HTERT RPE-1 (cell line): Measurements from ENCODE around the gene MARK3.

ENCODE experiments used
- in situ Hi-C: fragments of 300-500 bp; cut with MboI; formaldehyde crosslinking; loops from 4 replicates; pipeline ENCODE4 v1.14.3; 2020; ENCODE audit warnings: low sequenced_read_pairs

Gene MARK3

DNA sequence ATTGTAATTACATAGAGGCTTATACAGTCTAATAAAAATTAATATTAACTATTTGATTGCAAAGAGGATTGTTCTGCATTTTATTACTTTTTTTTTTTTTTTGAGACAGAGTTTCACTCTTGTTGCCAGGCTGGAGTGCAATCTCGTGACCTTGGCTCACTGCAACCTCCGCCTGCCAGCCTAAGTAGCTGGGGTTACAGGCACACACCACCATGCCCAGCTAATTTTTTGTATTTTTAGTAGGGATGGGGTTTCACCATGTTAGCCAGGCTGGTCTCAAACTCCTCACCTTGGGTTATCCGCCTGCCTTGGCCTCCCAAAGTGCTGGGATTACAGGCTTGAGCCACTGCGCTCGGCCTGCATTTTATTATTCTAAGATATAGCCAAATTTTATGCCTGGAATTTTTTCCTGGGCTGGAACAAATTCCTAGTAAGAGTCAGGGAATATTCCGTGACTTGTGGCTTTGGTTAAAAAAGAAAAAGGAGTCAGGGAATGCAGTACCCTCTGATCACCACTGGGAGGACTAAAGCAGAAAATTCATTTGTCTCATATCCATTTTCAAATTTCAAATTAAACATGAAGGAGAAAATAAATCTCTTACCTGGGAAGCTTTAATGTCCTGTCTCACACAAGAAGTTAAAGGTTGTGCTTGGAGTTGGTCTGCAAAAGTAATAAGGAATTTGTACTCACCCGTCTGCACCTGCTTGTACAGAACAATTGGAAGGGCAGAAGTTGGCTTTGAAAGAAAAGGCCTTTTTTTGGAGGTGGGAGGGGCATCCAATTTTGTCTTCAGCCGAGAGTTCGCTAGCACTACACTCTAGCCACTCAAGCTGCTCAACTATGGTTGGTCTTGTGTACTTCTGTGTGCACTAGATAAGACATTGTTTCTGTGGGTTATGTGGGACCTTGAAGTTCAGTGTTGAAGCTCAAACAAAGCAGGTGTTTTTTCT, 8.7 kb downstream of the MARK3 start:
- in situ Hi-C loops = no loop called here

DNA sequence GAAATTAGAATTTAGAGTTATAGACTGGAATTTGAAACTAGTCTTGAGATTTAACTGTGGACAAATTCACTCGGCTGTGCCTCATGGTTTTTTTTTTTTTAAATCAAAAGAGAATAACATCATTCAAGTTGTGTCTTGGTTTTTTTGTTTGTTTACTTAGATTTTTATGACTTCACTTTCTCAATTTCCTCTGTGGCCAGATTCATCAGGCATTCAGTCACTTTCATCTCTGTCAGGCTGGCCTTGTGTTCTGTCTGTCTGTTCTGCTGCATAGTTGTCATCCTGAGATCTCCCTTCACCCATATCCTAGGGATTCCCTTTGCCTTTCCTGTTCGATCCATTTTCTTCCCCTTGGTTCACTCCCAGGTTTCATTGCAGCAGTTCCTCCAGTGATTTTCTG, 10.0 kb downstream of the MARK3 start:
- in situ Hi-C loops = no loop called here

DNA sequence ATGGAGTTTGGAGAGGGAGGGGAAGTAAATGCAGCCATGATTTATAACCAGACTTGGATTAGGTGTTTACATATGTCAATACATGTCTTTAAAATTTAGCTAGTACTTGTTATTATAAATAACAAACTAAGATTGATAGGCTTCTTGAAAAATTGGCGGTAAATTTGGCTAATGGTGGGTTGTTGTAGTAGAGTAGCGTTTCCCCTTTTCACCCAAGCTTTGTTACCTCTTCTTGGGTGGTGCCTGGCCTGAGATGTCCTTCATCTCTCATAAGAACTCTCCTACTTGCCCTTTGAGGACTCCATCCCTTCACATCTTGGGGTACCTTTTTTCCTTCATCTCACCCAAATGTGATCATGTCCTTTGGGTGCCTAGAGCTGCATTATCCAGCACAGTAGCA, 11.2 kb downstream of the MARK3 start:
- in situ Hi-C loops = no loop called here

DNA sequence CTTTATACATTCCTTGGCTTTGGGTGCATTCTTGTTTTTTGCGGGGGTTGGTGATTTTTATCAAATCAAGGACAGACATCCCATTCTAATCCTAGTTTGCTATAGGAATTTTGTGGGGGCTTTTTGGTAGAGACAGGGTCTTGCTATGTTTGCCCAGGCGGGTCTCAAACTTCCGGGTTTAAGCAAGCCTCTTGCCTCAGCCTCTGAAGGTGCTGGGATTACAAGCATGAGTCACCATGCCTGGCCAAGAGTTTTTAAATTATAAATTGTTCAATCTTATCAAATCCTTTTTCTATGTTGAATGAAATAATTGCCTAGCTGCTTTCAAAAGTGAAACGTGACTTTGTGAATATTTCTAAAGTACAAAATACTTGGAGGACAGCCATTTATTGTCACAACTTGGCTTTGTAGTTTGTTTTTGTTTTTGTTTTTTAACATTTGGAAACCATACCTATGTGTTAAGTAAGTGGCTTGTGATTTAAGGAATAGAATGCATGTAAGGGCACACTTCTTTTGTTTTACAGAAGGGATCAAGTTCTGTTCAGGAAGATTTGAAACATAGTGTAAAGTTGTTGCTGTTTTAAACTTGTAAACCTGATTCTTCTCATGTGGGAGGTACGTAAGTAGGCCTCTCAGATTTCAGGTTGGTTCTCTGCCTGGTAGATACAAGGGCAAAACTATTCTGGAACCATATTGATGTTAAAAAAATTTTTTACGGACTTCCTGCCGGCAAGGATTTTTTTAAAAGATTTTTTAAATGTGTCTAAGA, 13.4 kb downstream of the MARK3 start:
- in situ Hi-C loops = no loop called here

DNA sequence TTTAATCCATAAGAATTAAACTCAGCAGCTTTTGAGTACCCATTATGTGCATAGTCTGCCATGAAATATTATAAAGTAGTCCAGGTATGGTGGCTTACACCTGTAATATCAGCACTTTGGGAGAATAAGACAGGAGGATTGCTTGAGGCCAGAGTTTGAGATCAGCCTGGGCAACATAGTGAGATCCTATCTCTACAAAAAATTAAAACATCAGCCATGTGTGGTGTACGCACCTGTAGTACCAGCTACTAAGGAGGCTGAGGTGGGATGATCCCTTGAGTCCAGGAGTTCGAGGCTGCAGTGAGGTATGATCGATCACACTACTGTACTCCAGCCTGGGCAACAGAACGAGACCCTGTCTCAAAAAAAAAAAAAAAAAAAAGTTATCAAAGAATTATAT, 15.3 kb downstream of the MARK3 start:
- in situ Hi-C loops = no loop called here

DNA sequence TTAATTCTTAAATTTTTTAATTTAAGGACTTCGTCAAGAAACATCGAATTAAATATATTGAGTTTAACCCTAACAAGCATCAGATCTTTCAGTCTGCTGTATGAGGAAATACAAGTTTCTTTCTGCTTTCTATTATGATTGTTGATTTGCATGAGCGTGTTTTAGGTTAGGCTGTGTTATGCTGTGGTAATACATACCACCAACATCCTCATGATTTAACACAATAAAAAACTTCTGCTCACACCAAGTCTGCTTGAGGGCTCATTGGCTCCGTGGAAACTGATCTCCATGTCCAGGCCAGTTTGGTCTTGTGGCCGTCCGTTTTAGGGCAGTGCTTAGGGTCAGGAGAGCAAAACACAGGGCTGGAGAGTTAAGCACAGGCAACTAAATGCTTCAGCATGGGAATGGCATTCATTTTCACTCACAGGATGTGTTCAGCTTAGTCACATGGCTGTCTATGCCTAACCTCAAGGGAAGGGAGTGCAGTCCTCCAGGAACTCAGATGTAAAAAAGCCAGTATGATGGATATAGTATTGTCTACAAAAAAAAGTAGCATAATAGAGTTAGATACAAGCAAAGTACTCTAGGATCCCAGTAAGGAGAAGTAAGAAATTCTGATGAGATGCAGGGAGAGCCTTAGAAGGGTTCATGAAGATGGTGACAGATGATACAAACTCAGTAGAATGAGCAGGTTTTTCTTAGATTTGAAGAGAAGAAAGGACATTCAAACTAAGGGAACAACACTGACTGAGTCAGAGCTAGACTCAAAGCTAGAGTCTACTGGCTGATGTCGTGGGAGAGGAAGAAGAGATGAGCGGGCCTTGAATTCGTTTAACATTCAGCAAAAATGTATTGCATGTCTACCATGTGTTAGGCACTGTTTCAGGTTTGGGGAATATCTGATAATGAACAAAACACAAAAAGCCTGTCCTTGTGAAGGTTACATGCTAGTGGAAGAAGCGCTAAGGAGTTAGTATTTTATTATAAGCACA, 16.3 kb downstream of the MARK3 start:
- in situ Hi-C loops = no loop called here

DNA sequence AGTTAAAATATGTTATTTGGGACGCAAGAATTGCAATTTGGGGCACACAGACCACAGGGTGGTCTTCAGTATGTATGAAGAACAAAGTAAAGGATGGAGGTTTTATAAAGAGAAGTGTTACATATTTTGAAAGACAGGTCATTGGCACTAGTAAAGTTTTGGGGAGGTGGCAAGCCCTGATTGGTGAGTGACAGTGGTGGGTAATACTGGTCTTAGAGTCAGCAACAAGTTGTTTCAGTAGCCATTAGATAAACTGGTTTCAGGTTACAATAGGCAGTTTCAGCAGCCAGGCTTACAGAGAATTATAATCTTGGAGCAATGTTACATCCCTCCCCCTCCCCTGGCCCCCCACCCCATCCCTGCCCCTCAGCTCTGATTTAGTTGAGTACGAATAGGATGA, 17.5 kb downstream of the MARK3 start:
- in situ Hi-C loops = no loop called here

DNA sequence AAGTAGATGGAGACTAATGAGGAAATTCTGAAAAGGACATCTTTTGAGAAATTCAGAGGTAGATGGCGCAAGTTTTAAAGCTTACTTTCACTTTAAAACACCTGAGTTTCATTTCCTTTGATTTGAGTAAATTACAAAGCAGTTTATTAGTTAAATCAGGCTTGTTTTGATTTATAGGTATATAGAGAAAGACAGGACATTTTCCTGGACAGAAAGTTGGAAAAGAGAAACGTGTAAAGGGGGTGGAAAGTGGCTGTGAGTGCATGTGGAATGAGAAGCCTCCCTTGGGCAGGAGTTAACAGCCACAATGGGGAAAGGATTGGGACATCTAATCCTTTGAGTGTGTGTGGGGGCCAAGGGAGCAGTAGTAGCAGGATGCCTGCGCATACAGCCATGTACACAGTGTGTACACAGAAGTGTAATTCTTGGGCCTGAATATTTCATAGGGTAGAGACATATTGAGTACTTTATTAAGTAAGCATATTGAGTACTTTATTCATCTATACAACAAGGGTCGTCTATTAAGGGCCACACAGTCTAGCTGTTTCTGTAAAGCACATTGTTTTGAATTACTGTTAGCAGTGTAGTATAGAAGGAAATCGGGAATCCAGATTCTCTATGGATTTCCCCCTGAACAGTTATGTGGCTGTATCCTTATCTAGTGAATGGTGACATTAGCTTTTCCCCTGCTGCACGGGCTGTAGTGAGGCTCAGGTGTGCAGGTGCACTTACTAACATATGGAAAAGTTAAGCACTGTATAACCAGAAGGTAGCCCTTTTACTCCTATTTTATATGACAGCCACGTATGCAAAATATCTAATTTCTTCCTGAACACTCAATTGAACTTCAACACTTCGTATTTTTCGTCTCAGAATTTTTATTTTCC, 19.1 kb downstream of the MARK3 start:
- in situ Hi-C loops = no loop called here

DNA sequence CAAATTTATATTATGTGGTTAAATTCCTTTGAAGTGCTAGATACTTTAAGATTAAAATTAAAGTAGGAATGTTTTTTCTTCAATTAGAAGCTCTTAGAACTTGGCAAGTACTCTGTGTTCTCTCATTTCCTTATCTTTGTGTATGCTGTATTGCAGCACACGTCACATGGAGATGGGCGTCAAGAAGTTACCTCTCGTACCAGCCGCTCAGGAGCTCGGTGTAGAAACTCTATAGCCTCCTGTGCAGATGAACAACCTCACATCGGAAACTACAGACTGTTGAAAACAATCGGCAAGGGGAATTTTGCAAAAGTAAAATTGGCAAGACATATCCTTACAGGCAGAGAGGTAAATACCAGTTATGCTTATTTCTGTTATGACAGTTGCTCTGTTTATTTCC, 19.7 kb downstream of the MARK3 start:
- in situ Hi-C loops = no loop called here

DNA sequence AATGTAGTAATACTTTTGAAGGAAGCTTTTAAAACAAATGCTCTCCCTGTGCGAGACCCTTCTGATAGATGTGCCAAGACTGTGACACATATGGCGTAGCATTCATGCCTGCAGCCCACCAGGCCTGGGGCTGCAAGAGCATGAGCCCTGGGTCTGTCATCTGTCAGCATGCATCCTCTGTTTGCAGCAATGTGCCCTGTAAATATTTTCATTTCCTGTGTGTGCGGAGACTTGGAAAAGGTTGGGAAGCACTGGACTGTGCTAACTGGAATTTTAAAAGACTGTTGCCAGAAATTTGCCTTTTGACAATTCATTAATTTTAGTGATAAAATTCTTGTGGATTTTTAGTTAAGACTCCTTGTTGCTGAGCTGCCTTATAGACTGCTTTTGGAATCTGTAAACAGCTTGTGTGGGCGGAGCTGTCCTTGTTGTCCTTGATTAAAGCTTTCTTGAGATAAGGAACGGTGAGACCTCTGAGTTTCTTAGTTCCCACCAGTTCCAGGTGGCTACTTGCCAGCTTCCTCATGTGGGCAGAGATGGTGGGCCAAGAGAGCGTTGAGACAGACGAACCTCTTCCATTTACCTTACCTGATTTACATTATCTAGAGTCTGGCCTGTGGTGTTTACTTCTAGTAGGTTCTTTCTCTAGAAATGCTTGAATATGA, 23.4 kb downstream of the MARK3 start:
- in situ Hi-C loops = no loop called here

DNA sequence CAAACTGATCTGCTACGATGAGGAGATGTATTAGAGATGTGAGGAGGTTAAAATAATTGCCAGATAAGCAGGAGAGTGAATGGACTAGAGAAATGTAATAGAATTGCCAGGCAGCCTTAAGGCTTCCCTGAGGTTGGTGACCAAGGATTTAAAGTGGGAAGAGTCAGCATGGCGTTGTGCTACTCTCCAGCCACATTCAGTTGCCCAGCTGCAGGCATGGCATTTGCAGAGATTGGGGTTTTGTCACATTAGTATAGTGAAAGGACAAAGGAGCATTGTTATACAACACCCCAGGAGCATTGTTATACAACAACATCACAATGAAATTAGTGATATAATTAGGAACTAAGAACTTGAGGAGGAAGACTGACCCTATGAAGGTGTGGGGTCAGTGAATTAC, 31.7 kb downstream of the MARK3 start:
- in situ Hi-C loops = no loop called here

DNA sequence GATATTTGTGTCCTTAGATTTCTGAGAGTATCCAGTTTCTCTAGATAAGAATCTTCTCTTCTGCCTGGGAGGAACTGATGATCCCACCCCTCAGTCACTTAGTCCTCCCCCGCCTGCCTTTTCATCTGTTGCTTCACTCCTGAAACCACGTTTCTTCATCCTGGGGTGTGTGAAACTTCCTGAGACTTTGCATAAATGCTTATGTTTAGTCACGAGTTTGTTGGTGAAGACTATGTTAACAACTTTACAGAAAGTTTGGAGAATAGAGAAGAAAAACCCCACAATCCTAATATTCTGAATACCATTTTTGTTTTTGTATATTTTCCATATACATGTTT, 33.2 kb downstream of the MARK3 start:
- in situ Hi-C loops = no loop called here

DNA sequence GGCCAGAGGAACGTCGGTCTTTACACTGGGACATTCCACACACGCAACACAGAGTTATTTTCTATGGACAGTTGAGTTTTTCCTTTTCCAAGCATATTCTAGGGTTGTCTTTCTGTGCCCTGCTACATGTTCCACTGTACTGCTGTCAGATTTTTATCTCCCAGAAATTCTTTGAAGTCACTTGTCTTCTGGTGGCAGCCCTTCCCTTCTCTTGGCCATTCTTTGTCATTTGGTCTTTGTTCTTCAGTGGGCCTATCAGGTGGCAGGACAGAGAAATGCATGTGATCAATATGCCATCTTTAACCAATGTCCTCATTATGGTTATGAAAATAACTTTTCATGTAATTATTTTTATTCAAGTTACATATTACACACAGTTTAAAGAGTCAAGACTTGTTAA, 36.3 kb downstream of the MARK3 start:
- in situ Hi-C loops = no loop called here

DNA sequence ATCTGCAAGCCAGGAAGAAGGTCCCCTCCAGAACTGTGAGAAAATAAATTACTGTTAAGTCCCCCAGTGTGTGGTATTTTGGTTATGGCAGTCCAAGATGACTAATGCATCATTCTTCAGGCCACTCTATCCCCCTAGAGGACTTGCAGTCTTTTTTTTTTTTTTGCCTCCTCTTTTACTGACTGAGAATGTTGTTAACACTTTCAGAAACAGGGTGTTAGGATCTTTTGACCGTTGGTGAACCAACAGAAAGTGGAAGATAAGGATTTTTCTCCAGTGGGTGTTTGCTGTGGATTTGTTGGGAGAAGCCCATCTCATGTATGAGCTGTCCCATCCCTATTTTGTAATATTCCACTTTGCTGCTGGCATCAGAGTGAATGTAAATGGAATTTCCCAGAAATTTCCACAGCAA, 37.8 kb downstream of the MARK3 start:
- in situ Hi-C loops = no loop called here

DNA sequence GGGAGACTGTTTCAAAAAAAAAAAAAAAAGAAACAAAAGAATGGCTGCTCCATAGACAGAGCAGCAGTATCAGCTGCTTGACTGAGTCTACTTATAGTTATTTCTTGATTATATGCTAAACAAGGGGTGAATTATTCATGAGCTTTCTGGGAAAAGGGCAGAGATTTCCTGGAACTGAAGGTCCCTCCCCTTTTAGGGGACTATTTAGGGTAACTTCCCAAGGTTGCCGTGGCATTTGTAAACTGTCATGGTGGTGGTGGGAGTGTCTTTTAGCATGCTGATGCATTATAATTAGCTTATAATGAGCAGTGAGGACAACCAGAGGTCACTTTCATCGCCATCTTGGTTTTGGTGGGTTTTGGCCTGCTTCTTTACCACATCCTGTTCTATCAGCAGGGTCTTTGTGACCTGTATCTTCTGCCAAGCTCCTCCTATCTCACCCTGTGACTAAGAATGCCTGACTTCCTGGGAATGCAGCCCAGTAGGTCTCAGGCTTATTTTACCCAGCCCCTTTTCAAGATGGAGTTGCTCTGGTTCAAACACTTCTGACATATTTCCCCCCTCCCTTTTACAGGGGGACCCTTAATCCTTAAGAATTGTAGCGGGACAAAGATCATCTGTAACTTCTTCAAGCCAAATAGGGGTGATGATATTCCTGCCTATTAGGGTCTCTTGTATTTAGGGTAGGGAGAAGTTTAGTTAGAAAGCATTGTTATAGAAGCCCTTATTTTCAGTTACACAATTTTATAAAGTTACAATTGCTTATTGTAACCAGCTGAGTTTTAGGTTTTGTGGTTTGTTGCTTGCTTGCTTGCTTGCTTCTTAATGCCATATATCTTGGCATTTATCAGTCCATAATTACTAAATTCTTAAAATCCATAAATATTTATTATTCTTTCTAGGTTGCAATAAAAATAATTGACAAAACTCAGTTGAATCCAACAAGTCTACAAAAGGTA, 42.5 kb downstream of the MARK3 start:
- in situ Hi-C loops = no loop called here

DNA sequence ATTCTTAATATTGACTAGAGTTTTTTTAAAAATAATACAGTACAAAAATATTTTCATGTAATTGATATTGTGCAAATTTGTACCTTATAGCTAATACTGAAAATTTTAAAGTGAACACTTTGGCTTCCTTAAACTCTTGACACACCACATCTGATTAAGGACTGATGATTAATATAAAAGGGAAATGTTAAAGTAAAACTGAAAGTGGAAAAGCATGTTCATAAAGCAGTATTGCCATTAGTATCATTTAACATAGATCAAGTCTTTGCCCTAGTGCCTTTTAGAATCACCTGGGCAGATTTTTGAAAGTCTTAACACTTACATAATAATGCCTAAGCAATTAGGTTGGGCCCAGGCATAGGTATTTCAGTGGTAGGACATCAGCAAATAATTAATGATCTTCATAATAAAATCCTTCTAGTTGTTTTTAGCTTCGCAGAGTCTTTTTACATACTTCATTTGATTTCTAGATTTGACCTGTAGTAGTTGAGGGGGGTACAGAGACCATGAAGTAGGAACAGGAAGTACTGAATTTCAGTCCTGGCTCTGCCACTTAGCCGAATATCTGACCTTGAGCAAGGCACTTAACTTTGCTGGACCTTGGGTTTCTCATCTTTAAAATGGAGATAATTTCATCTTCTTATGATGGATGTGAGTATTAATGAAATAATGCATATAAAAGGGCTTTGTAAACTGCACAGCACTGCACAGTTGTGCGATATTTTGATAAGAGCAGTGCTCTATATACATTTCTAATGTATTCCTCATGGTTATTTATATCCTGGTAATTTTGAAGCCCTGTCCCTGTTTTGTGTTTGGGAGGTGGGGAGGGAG, 43.7 kb downstream of the MARK3 start:
- in situ Hi-C loops = no loop called here

DNA sequence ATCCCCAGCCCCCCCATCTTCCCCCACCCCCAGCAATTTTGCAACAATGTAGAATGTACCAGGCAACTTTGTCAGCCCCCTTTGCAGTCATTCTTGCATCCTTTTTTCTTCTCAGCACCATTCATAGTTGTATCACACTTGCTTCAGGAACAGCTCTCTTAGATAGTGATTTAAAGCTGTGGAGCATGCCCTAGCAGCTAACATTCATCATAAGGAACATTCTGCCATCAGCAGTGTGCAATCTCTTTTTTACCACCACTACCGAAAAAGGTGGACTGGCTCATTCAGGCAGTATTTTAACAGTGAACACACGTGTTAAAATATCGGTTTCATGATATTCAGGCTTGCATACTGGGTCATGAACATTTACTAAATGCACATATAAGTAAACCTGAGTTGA, 45.1 kb downstream of the MARK3 start:
- in situ Hi-C loops = no loop called here

DNA sequence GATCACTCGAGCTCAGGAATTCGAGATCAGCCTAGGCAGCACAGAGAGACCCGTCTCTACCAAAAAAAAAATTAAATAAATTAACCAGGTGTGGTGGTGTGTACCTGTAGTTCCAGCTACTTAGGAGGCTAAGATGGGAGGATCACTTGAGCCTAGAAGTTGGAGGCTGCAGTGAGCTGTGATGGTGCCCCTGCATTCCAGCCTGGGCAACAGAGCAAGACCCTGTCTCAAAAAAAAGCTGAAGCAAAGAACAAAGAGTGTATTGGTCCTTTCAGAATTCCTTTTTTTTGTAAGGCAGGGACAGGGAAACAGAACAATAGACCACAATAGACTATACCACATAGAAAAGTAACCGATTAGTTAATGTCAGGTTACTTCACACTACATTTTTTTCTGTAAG, 47.4 kb downstream of the MARK3 start:
- in situ Hi-C loops = no loop called here
